ENCODE measurements around the gene ZNF90.

GRCh38 chr19:20162821-20163220 lies 85.0 kb downstream of the ZNF90 start:
- TF ChIP-seq CTCF (conservative IDR thresholded peaks at IDR 0.05; ENCODE audit: low read depth, low read length) (no peak), EZH2 (IDR thresholded peaks at IDR 0.05; ENCODE audit: low read length, unreplicated experiment) (no peak), EZH2phosphoT487 (IDR thresholded peaks at IDR 0.05; ENCODE audit: borderline replicate concordance, low read length) (no peak)
